HFFc6 (cell line): ENCODE measurements around the gene TIMP2. TPM values are rescaled to one million over a fixed set of nuclear protein-coding genes. Genes with fewer than 3 reads are reported as not detected.

ENCODE experiments used
- DNase-seq: peaks from one replicate; pipeline ENCODE4 v3.0.0-alpha.2; 2018
- H3K27ac Mint-ChIP-seq: 2 replicates; pipeline ENCODE4 v1.8.0; 2020; ENCODE audit warnings: mild to moderate bottlenecking, mixed read lengths
- H3K27me3 Mint-ChIP-seq: 2 replicates; pipeline ENCODE4 v1.8.0; 2021; ENCODE audit warnings: mild to moderate bottlenecking, moderate library complexity, mixed read lengths; ENCODE audit not compliant: insufficient read depth
- H3K36me3 Mint-ChIP-seq: 2 replicates; pipeline ENCODE4 v1.8.0; 2021; ENCODE audit warnings: low read depth, mixed read lengths
- H3K4me1 Mint-ChIP-seq: 2 replicates; pipeline ENCODE4 v1.8.0; 2020; ENCODE audit warnings: low read depth, mixed read lengths
- H3K4me3 Mint-ChIP-seq: 2 replicates; pipeline ENCODE4 v1.8.0; 2020; ENCODE audit warnings: mild to moderate bottlenecking, moderate library complexity, mixed read lengths
- H3K9me3 Mint-ChIP-seq: 2 replicates; pipeline ENCODE4 v1.8.0; 2020; ENCODE audit warnings: mild to moderate bottlenecking, mixed read lengths
- long read RNA-seq: library from polyadenylated mRNA; unstranded; transcript quantifications from one replicate; pipeline ENCODE4 v2.0.0, GENCODE V29; 2019
- total RNA-seq, 6 experiments: library from RNA; stranded (reverse); fragmentation: NEBNext Ultra II Directional; extraction: Animal tissue kit (Norgen Biotek cat#: 25700); gene quantifications; 2 replicates in 1 of 6; 3 replicates in 5 of 6; pipeline ENCODE4 v1.2.3, GENCODE V29; 2021
- TF ChIP-seq, protein P1 (sequence below): fragments of 200-600 bp; sonication (generic); IDR thresholded peaks from 2 replicates; pipeline ENCODE4 v1.5.0; 2021; ENCODE audit warnings: antibody characterized with exemption, mild to moderate bottlenecking

TIMP2 gene, protein sequence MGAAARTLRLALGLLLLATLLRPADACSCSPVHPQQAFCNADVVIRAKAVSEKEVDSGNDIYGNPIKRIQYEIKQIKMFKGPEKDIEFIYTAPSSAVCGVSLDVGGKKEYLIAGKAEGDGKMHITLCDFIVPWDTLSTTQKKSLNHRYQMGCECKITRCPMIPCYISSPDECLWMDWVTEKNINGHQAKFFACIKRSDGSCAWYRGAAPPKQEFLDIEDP
- total RNA-seq: 100 to 1,000 TPM; 547 to 705 (median 601) TPM
- long read RNA-seq, partial matches to known transcripts: 1 of 105 reads
- long read RNA-seq, other reads (novel, unspliced or antisense): 99 of 105 reads

DNA sequence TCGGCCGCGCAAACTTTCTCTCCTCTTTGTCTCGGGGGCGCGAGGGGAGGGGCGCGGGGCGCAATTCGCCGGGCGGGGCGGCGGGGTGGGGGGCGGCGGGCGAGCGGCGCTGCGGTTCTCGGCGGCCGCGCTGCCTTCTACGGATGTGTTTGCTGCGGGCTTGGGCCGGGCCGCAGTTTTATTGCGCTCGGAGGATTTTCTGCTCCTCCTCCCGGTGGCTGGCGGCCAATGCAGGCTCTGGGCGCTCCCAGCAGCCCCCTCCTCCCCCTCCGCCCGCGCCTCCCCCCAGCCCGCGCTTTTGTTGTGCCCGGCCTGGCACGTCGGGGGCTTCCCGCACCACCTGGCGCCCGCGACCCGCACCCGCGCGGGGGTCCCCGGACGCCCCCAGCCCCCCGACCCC, at the start of gene TIMP2:
TIMP2 (minus strand) TSS at position 154 of the 400 bp plus-strand sequence. CDS start 299 bp downstream, outside the sequence.
- TF ChIP-seq, protein P1, sequence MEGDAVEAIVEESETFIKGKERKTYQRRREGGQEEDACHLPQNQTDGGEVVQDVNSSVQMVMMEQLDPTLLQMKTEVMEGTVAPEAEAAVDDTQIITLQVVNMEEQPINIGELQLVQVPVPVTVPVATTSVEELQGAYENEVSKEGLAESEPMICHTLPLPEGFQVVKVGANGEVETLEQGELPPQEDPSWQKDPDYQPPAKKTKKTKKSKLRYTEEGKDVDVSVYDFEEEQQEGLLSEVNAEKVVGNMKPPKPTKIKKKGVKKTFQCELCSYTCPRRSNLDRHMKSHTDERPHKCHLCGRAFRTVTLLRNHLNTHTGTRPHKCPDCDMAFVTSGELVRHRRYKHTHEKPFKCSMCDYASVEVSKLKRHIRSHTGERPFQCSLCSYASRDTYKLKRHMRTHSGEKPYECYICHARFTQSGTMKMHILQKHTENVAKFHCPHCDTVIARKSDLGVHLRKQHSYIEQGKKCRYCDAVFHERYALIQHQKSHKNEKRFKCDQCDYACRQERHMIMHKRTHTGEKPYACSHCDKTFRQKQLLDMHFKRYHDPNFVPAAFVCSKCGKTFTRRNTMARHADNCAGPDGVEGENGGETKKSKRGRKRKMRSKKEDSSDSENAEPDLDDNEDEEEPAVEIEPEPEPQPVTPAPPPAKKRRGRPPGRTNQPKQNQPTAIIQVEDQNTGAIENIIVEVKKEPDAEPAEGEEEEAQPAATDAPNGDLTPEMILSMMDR: peak; percentile 66; the same call in 1 of the 2 replicates
- Mint-ChIP-seq H3K27me3 (peaks cover 3% of the 10 kb centered on the region), H3K9me3 (no peaks in the 10 kb centered on the region), H3K4me1 (peaks cover 47% of the 10 kb centered on the region), H3K4me3 (peak within 1 kb of the TSS; percentile 94), H3K36me3 (peaks cover 4% of the 10 kb centered on the region; the same call in 1 of the 2 replicates), H3K27ac (peak within 1 kb of the TSS; percentile 90)
- DNase-seq: peak; percentile 78

DNA sequence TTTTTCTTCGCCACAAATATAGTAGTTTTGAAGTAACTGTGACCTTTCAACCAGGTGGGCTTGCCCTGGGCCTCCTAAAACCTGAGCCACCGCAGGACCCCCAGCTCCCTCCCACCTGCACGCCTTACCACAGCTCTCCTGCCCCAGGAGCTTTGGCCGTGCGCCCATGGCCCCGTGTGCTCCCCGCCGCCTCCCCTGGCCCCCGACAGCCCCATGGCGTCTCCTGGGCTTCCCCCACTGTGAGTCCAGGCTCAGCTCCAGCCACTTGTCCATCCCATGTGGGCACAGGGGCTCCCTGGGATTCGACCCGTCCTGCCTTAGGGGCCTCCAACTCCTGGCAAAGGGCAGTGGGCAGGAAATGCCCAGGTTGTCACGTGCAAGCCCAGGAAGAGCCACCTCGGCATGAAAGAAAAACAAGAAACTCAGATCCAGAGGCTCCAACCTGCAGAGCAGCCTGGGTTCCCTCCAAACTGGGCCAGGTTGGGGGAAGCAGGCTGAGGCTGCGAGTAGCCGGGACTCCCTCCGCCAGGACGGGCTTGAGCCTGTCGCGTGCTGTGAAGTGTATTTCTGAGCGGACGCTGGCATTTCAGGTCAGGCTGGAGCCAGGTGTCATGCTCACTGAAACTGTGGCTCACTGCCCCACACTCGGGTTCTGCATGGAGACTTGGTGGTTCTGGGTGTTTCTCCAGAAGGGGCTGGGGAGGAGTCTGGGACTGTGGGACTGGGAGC, 48.8 kb upstream of the TIMP2 start:
- no peak overlapping the region for H3K27ac Mint-ChIP-seq

DNA sequence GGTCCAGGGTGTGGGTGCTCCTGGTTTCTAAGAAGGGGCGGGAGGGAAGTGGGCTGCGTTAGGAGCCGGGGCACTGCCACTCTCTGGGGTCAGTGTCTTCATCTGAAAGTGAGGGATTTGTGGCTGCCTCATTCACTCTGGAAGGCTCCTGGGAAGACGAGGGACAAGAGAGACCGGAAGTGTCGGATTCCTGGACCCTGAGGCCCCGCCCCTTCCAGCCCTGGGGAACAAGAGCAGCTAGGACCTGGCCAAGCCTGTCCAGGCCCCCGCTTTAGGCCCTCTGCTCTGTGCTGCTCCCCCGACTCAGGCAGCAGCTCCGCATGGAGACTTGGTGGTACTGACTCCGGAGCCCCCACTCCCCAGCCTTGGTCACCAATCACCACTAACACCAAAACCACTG, 48.0 kb upstream of the TIMP2 start:
- DNase-seq: no peak
- H3K9me3 Mint-ChIP-seq: no peaks in the 10 kb centered on the region
- TF ChIP-seq, protein P1: no peak
- no peak overlapping the region for H3K27ac Mint-ChIP-seq
- no peak overlapping the region for H3K4me3 Mint-ChIP-seq
- H3K4me1 Mint-ChIP-seq: peaks cover 22% of the 10 kb centered on the region
- H3K36me3 Mint-ChIP-seq: no peaks in the 10 kb centered on the region
- H3K27me3 Mint-ChIP-seq: no peaks in the 10 kb centered on the region; the same call in 1 of the 2 replicates

More for the DNA sequence above, 48.8 kb upstream of the TIMP2 start:
- no peak for DNase-seq
- Mint-ChIP-seq H3K4me3 (no peak overlapping the region), H3K4me1 (peaks cover 22% of the 10 kb centered on the region), H3K36me3 (no peaks in the 10 kb centered on the region), H3K27me3 (no peaks in the 10 kb centered on the region; the same call in 1 of the 2 replicates), H3K9me3 (no peaks in the 10 kb centered on the region)
- TF ChIP-seq, protein P1: no peak

- no peak overlapping the region for H3K4me3 Mint-ChIP-seq
- H3K27ac Mint-ChIP-seq: no peak overlapping the region
- no peaks in the 10 kb centered on the region for H3K36me3 Mint-ChIP-seq
- DNase-seq: no peak
- H3K4me1 Mint-ChIP-seq: peaks cover 22% of the 10 kb centered on the region
- H3K9me3 Mint-ChIP-seq: no peaks in the 10 kb centered on the region
- TF ChIP-seq, protein P1: peak; percentile 18; the same call in 1 of the 2 replicates
- H3K27me3 Mint-ChIP-seq: no peaks in the 10 kb centered on the region; the same call in 1 of the 2 replicates
Observed at GRCh38 chr17:78972507-78973105, 47.4 kb upstream of the TIMP2 start.

DNA sequence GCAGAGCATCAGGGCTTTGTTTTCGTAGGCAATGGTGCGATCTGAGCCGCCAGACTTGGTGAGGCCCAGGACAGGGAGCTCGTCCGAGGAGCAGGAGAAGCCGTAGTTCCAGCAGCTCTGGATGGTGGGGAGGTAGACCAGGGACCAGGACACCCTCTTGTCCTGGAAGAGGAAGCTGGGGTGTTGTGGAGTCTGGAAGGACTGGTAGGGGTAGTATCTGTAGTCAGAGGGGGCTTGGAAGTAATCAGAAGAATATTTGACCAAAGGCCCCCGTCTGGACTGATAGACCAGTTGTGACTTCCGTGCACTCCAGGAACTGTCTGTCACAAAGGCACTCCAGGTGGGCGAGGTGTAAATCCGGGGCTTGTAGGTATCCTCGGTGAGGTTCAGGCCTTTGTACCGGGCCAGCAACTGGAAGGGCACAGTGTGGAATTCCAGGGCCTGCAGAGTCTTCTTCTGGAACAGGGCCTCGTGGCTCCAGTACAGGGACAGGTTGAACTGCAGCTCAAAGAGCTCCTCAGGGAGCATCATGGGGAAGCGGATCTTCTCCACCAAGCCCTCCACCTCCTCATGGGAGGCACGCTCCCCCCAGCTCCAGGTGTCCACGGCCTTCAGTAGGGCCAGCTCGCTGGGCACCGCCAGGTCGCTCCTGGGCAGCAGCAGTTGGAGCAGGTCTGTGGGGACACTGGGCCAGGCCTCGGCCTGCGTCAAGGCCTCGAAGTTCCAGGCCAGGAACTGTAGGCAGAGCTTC, 46.7 kb upstream of the TIMP2 start:
- no peaks in the 10 kb centered on the region; the same call in 1 of the 2 replicates for H3K27me3 Mint-ChIP-seq
- peaks cover 22% of the 10 kb centered on the region for H3K4me1 Mint-ChIP-seq
- H3K27ac Mint-ChIP-seq: peak overlapping the region; percentile 37; the same call in 1 of the 2 replicates
- no peaks in the 10 kb centered on the region for H3K36me3 Mint-ChIP-seq
- TF ChIP-seq, protein P1: no peak
- DNase-seq: no peak
- no peaks in the 10 kb centered on the region for H3K9me3 Mint-ChIP-seq
- H3K4me3 Mint-ChIP-seq: no peak overlapping the region
